ENCODE measurements around the gene FGD3. TPM values are rescaled to one million over a fixed set of nuclear protein-coding genes. Genes with fewer than 3 reads are reported as not detected.

FGD3 gene
- total RNA-seq, 1 donor from 2014 or later: 8.2 TPM

- DNase-seq (ENCODE audit: low spot score): no peak
These were observed 81.2 kb downstream of the FGD3 start for GRCh38 chr9:93028448-93029006.

- DNase-seq (ENCODE audit: low spot score): no peak
These were observed 83.6 kb downstream of the FGD3 start for GRCh38 chr9:93030642-93031628.

- DNase-seq (ENCODE audit: low spot score): no peak
These were observed 84.5 kb downstream of the FGD3 start for GRCh38 chr9:93031629-93032430.

GRCh38 chr9:93032545-93032944 is 85.2 kb downstream of the FGD3 start:
- DNase-seq (ENCODE audit: low spot score): no peak

- DNase-seq (ENCODE audit: low spot score): no peak
These were observed 86.2 kb downstream of the FGD3 start for GRCh38 chr9:93033531-93033930.

GRCh38 chr9:93035106-93035660 is 87.9 kb downstream of the FGD3 start:
- no peak for DNase-seq (ENCODE audit: low spot score)

- no peak for DNase-seq (ENCODE audit: low spot score)
These were observed 88.6 kb downstream of the FGD3 start for GRCh38 chr9:93035821-93036351.

- no peak for DNase-seq (ENCODE audit: low spot score)
These were observed 89.7 kb downstream of the FGD3 start for GRCh38 chr9:93036887-93037475.

GRCh38 chr9:93037476-93037971 is 90.2 kb downstream of the FGD3 start:
- DNase-seq (ENCODE audit: low spot score): no peak

- DNase-seq (ENCODE audit: low spot score): no peak
These were observed 91.6 kb downstream of the FGD3 start for GRCh38 chr9:93038918-93039317.

GRCh38 chr9:93039456-93039855 is 92.1 kb downstream of the FGD3 start:
- DNase-seq (ENCODE audit: low spot score): no peak

- DNase-seq (ENCODE audit: low spot score): no peak
These were observed 92.7 kb downstream of the FGD3 start for GRCh38 chr9:93039976-93040375.

- DNase-seq (ENCODE audit: low spot score): no peak
These were observed 93.1 kb downstream of the FGD3 start for GRCh38 chr9:93040409-93040808.

- no peak for DNase-seq (ENCODE audit: low spot score)
These were observed 93.9 kb downstream of the FGD3 start for GRCh38 chr9:93041108-93041802.

- no peak for DNase-seq (ENCODE audit: low spot score)
These were observed 95.8 kb downstream of the FGD3 start for GRCh38 chr9:93043122-93043521.

GRCh38 chr9:93045521-93045920 is 98.2 kb downstream of the FGD3 start:
- DNase-seq (ENCODE audit: low spot score): no peak

GRCh38 chr9:93048566-93049448 is 101.5 kb downstream of the FGD3 start:
- no peak for DNase-seq (ENCODE audit: low spot score)

- no peak for DNase-seq (ENCODE audit: low spot score)
These were observed 102.2 kb downstream of the FGD3 start for GRCh38 chr9:93049491-93049890.

GRCh38 chr9:93050231-93050630 is 102.9 kb downstream of the FGD3 start:
- DNase-seq (ENCODE audit: low spot score): no peak

Data from mucosa of gallbladder (tissue), 1 donor.